Spinal cord (tissue), 10 donors: ENCODE data around the gene C2orf69. TPM values are rescaled to one million over a fixed set of nuclear protein-coding genes. Genes with fewer than 3 reads are reported as not detected.
"Not testable (repeated sequence)": the region's sequence is repeated elsewhere in the genome, so short reads cannot be mapped to it uniquely, and the experiment has no call there.

Experiments
- DNase-seq, 6 donors: peaks; one replicate each; pipeline versions ENCODE4 v3.0.0 to v3.0.0-alpha.2; 2013 to 2015; ENCODE audit warnings: low spot score in 6 of 6, low read depth in 4 of 6
- H3K27ac ChIP-seq: one replicate; pipeline ENCODE4 v1.5.1; 2013; ENCODE audit warnings: low read depth, low read length, control low read depth
- H3K27me3 ChIP-seq: one replicate; pipeline ENCODE4 v1.6.1; 2013; ENCODE audit warnings: low read length; ENCODE audit not compliant: control insufficient read depth, insufficient read depth
- H3K36me3 ChIP-seq: one replicate; pipeline ENCODE4 v1.6.1; 2013; ENCODE audit warnings: low read length; ENCODE audit not compliant: control insufficient read depth, insufficient read depth
- H3K4me1 ChIP-seq: one replicate; pipeline ENCODE4 v1.6.1; 2013; ENCODE audit warnings: low read length; ENCODE audit not compliant: control insufficient read depth, insufficient read depth
- H3K4me3 ChIP-seq: one replicate; pipeline ENCODE4 v1.5.1; 2013; ENCODE audit warnings: low read depth, low read length, control low read depth
- H3K9me3 ChIP-seq: one replicate; pipeline ENCODE4 v1.6.1; 2013; ENCODE audit warnings: low read length; ENCODE audit not compliant: control insufficient read depth, insufficient read depth
- WGBS: methylation state at CpG from one replicate; pipeline ENCODE4 v1.1.5; 2013; ENCODE audit warnings: missing lambda C conversion rate; ENCODE audit not compliant: insufficient coverage; 5-methylcytosine and 5-hydroxymethylcytosine counted together
- polyA plus RNA-seq, 2 donors: library from polyadenylated mRNA; unstranded; fragments of 120-200 nt; gene quantifications; one replicate each; pipeline ENCODE4 v1.2.1, GENCODE V29; 2013; ENCODE audit not compliant: insufficient read length in 2 of 2
- total RNA-seq, 2 donors: library from RNA; depleted of rRNA in 1 of 2; stranded (reverse); fragments of 120-200 nt in 1 of 2; fragments of >200 nt in 1 of 2; gene quantifications; one replicate each; pipeline versions ENCODE4 v1.2.3 to v1.2.4, GENCODE V29; 2013 to 2014
- donor health status: healthy.

Gene C2orf69
- total and polyA plus RNA-seq, 4 donors: 9.2 to 24.9 (median 20.9) TPM

- peaks cover 4% of the 10 kb centered on the region for H3K36me3 ChIP-seq
- no peaks in the 10 kb centered on the region for H3K9me3 ChIP-seq
- peak overlapping the region; percentile 95 for H3K4me3 ChIP-seq
- peak overlapping the region; percentile 99 for H3K27ac ChIP-seq
- 0% methylated on average over 9 of the region's 13 CpGs for WGBS
- peak in 2 of 6 donors; percentile 7 to 43 for DNase-seq
- H3K27me3 ChIP-seq: no peaks in the 10 kb centered on the region
- H3K4me1 ChIP-seq: peaks cover 11% of the 10 kb centered on the region
Measured at GRCh38 chr2:199911877-199912161, 726 bp downstream of the C2orf69 start.

- Histone ChIP-seq H3K4me3 (peak overlapping the region; percentile 95), H3K4me1 (peaks cover 11% of the 10 kb centered on the region)
- WGBS: 97% methylated on average over 5 of the region's 12 CpGs
- H3K27me3 ChIP-seq, H3K9me3 ChIP-seq, H3K27ac ChIP-seq, DNase-seq, H3K36me3 ChIP-seq: not testable (repeated sequence)
Measured at GRCh38 chr2:199912553-199913114, 1.5 kb downstream of the C2orf69 start.

GRCh38 chr2:199914372-199914958 lies 3.4 kb downstream of the C2orf69 start:
- Histone ChIP-seq H3K9me3 (peaks cover 4% of the 10 kb centered on the region), H3K27me3 (no peaks in the 10 kb centered on the region), H3K36me3 (peaks cover 11% of the 10 kb centered on the region), H3K27ac (no peak overlapping the region), H3K4me3 (no peak overlapping the region), H3K4me1 (peaks cover 11% of the 10 kb centered on the region)
- 75% methylated on average over 1 of the region's 2 CpGs for WGBS
- DNase-seq: no peak

GRCh38 chr2:199916980-199917379 lies 5.9 kb downstream of the C2orf69 start:
- Histone ChIP-seq H3K9me3 (peaks cover 4% of the 10 kb centered on the region), H3K36me3 (peaks cover 12% of the 10 kb centered on the region), H3K4me3 (no peak overlapping the region), H3K4me1 (peaks cover 4% of the 10 kb centered on the region), H3K27me3 (no peaks in the 10 kb centered on the region), H3K27ac (no peak overlapping the region)
- DNase-seq: no peak
- 95% methylated on average over 4 of the region's 4 CpGs for WGBS

GRCh38 chr2:199922856-199923255 lies 11.8 kb downstream of the C2orf69 start:
- no peaks in the 10 kb centered on the region for H3K9me3 ChIP-seq
- no peaks in the 10 kb centered on the region for H3K4me1 ChIP-seq
- no peak overlapping the region for H3K27ac ChIP-seq
- no peaks in the 10 kb centered on the region for H3K27me3 ChIP-seq
- DNase-seq: no peak
- 63% methylated on average over 3 of the region's 5 CpGs for WGBS
- H3K4me3 ChIP-seq: no peak overlapping the region
- peaks cover 6% of the 10 kb centered on the region for H3K36me3 ChIP-seq

GRCh38 chr2:199923924-199924323 lies 12.8 kb downstream of the C2orf69 start:
- H3K9me3 ChIP-seq: no peaks in the 10 kb centered on the region
- H3K4me3 ChIP-seq: no peak overlapping the region
- no peak for DNase-seq
- H3K4me1 ChIP-seq: no peaks in the 10 kb centered on the region
- H3K27ac ChIP-seq: no peak overlapping the region
- H3K27me3 ChIP-seq: no peaks in the 10 kb centered on the region
- 100% methylated on average over 1 of the region's 2 CpGs for WGBS
- H3K36me3 ChIP-seq: peaks cover 4% of the 10 kb centered on the region

GRCh38 chr2:199926806-199927205 lies 15.7 kb downstream of the C2orf69 start:
- DNase-seq: no peak
- peaks cover 3% of the 10 kb centered on the region for H3K36me3 ChIP-seq
- WGBS: no CpG with 5 or more reads among the region's 1 CpG

GRCh38 chr2:199928226-199928625 lies 17.1 kb downstream of the C2orf69 start:
- no peaks in the 10 kb centered on the region for H3K27me3 ChIP-seq
- no peak overlapping the region for H3K27ac ChIP-seq
- no peak overlapping the region for H3K4me3 ChIP-seq
- WGBS: 37% methylated on average over 2 of the region's 2 CpGs
- no peaks in the 10 kb centered on the region for H3K4me1 ChIP-seq
- DNase-seq: no peak
- no peaks in the 10 kb centered on the region for H3K36me3 ChIP-seq
- no peaks in the 10 kb centered on the region for H3K9me3 ChIP-seq

More at GRCh38 chr2:199926806-199927205, 15.7 kb downstream of the C2orf69 start:
- Histone ChIP-seq H3K4me3 (no peak overlapping the region), H3K27ac (no peak overlapping the region), H3K27me3 (no peaks in the 10 kb centered on the region), H3K9me3 (no peaks in the 10 kb centered on the region), H3K4me1 (no peaks in the 10 kb centered on the region)

GRCh38 chr2:199928626-199929025 lies 17.5 kb downstream of the C2orf69 start:
- no peak overlapping the region for H3K4me3 ChIP-seq
- no peaks in the 10 kb centered on the region for H3K4me1 ChIP-seq
- H3K36me3 ChIP-seq: no peaks in the 10 kb centered on the region
- no peaks in the 10 kb centered on the region for H3K9me3 ChIP-seq
- no peaks in the 10 kb centered on the region for H3K27me3 ChIP-seq
- DNase-seq: no peak
- H3K27ac ChIP-seq: no peak overlapping the region

- no peaks in the 10 kb centered on the region for H3K36me3 ChIP-seq
- no peak overlapping the region for H3K27ac ChIP-seq
- no peaks in the 10 kb centered on the region for H3K27me3 ChIP-seq
- no peaks in the 10 kb centered on the region for H3K9me3 ChIP-seq
- no peaks in the 10 kb centered on the region for H3K4me1 ChIP-seq
- no peak overlapping the region for H3K4me3 ChIP-seq
- WGBS: no CpG with 5 or more reads among the region's 2 CpGs
- DNase-seq: no peak
Measured at GRCh38 chr2:199929262-199929661, 18.2 kb downstream of the C2orf69 start.
